ENCODE data around the gene EIF4A2.

- TF ChIP-seq ZNF274 (IDR thresholded peaks at IDR 0.05; ENCODE audit: low read depth, low read length) (no peak), YY1 (IDR thresholded peaks at IDR 0.05; ENCODE audit: insufficient read depth, insufficient read length) (no peak), SUZ12 (IDR thresholded peaks at IDR 0.05; ENCODE audit: extremely low read depth, insufficient read depth, insufficient read length) (no peak)
These were observed 39.7 kb upstream of the EIF4A2 start for GRCh38 chr3:186743666-186744065.

Measured in NT2/D1 (cell line).